ENCODE measurements around the gene RGS19.
"Not testable (repeated sequence)": the region's sequence is repeated elsewhere in the genome, so short reads cannot be mapped to it uniquely, and the experiment has no call there.

Gene RGS19

DNA sequence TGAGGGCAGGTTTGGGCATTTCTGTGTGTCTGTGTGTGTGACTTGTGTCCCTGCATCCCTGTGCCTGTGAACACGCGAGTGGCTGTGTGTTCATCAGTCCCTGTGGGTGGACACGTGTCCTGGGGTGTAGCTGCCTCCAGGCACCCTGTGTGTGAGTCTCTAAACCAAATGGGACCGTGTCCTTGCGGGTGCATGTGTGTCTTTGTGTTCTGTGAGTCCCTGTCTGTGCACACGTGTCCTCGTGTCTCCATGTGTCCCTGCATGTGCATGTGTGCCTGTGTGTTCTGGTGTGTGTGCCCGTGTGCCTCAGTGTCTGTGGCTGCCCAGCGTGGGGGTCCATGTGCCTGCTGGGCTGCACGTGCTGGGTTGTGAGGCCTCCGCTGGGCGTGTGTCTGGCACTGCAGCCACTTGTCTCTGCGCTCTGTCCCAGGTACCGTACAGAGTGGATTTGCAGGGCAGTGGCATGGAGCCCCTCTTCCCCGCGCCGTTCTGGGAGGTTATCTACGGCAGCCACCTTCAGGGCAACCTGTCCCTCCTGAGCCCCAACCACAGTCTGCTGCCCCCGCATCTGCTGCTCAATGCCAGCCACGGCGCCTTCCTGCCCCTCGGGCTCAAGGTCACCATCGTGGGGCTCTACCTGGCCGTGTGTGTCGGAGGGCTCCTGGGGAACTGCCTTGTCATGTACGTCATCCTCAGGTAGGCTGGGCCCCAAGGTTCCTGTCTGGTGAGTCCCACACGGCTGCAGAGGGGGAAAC, 13.1 kb upstream of the RGS19 start:
- DNase-seq, result no peak

DNA sequence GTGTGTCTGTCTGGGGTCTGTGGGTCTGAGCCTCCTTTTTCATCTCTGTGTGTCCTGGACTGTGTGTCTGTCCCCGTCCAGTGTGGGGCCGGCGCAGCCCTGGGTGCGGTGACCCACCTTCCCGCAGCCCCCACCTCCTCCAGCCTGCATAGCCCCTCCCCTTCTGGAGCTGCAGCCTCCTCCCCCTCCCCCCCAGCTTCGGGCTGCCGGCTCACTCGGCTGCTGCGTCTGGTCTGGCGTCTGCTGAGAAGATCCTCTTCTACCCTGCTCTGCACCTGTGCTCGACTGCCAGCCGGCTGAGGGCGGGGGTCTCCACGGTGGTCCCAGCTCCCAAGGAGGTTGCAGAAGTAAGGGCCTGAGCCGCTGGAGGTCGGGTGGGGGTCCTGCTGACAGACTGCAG, 12.5 kb upstream of the RGS19 start:
- no peak for DNase-seq

DNA sequence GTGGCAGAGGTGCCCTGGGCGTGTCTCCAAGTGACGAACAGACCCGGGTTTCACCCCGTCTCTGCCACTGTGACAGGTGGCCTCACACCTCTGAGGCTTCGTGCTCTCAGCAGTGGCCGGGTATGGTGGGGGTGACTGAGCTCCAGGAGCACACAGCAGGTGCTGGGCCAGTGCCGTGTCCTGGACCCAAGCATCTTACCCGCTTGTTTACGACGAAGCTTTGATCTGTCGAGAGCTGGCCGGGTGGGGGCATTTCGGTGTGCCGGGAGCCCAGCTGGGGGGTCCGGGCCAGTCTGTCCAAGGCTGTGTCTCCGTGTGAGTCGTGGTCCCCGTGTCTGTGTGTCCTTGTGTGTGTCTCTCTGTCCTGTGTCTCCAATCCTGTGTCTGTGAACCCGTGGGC, 12.0 kb upstream of the RGS19 start:
- DNase-seq, result no peak

DNA sequence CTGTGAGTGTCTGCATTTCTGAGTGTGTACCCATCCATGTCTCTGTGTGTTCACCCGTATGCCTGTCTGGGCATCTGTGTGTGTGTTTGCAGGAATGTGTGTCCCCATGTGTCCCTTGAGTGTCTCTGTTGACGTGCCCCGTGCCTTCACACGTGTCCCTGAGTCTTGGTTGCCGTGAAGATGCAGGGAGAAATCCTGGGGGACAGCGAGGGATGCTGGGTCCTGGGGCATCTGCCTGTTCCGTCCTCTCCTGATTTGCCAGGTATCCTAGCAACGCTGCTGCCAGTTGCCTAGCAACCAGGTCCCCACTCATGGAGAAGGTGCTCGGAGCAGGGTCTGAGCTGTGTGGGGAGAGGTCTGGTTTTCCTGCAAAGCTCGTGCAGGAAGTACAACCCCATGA, 10.8 kb upstream of the RGS19 start:
- DNase-seq, result no peak

DNA sequence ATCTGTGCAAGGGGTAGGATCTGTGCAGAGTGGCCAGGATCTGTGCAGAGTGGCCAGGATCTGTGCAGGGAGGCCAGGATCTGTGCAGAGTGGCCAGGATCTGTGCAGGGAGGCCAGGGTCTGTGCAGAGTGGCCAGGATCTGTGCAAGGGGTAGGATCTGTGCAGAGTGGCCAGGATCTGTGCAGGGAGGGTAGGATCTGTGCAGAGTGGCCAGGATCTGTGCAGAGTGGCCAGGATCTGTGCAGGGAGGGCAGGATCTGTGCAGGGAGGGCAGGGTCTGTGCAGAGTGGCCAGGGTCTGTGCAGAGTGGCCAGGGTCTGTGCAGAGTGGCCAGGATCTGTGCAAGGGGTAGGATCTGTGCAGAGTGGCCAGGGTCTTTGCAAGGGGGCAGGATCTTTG, 9.3 kb upstream of the RGS19 start:
- DNase-seq, result not testable (repeated sequence)

DNA sequence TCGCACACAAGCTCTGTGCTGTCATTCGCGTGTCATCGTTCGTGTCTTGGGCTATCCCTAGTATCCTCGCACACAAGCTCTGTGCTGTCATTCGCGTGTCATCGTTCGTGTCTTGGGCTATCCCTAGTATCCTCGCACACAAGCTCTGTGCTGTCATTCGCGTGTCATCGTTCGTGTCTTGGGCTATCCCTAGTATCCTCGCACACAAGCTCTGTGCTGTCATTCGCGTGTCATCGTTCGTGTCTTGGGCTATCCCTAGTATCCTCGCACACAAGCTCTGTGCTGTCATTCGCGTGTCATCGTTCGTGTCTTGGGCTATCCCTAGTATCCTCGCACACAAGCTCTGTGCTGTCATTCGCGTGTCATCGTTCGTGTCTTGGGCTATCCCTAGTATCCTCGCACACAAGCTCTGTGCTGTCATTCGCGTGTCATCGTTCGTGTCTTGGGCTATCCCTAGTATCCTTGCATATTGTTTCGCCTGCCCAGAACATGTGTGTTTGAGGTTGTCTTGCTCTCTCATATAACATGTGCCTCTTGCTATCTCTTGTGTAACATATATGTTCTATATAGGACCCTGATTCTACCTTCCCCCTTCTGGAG, 8.0 kb upstream of the RGS19 start:
- not testable (repeated sequence) for DNase-seq

DNA sequence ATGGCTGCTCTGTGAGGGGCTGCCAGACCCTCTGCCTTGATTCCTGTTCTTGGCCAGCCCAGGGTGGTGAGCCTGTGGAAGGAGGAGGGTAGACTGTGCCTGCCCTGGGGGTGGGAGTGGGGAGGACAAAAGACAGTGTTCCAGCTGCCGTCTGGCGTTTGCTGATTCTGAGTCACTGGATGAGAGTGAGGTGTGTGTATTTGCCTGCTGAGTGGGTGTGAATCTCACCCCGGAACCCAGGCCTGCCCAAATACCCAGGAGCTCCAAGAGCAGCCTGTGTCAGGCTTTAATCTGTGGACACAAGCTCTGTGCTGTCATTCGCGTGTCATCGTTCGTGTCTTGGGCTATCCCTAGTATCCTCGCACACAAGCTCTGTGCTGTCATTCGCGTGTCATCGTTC, 7.5 kb upstream of the RGS19 start:
- DNase-seq, result no peak

DNA sequence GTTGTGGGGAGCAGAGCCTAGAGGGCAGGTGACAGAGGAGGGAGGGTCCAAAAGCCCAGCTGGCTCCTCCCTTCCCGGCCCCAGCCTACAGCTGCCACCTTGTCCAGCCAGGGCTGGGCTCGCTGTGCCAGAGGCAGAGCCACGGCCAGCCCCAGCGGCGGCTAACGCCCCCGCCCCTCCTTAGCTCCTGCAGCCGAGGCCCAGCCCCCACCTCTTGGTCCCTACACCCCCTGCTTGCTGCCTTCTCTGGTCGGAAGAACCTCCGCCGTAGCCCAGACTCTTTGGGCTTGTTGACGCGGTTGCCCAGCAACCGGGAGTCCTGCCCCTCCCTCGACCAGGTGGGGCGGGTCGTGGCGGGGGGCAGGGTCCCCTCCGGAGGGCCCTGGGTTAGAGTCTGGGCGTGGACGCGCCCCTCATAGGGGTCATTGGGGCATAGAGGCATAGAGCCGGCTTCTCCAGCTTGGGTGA, 5.4 kb upstream of the RGS19 start:
- peak; percentile 33 for DNase-seq

DNA sequence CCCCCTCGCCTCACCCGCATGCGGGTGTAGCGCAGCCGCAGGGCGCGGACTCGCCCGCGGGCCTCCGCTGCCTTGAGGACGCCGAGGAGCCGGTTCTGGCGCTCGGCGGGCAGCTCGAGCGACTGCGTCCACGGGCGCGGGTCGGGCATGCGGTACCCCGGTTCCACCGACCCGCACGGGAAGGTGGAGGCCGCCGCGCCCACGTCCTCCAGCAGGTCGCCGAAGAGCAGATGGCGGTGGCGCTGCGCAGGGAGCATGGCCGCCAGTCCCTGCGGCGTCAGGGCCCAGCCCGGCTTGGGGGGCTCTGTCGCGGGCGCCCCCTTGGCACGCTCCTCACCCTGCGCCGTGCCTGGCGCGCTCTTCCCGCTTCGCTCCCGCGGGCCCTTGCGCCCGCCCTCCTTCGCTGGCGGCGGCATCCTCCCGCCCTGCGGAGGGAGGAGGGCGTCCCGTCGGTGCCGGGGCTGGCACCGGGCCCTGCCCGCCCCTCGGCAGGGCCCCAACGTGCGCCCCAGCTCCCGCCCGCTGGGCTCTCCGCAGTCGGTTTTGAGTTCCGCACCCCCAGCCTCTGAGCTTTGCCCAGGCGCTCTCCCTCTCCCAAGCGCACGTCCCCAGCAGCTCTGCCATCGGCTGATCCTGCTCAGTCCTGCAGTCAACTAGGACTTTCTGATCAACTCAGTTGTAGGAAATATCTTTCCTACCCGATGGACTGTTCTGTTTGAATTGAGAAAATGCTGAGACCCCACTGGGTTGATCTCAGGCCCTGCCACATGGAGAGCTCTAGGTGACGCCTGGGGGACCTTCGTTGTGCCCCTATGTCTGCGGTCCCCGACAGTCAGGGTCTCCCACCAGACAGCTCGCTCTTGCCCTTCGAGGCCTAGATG, 4.7 kb upstream of the RGS19 start, which contains the start of gene LKAAEAR1:
Gene LKAAEAR1, minus strand, starts transcription at position 595 of the 881 bp plus-strand sequence. Its CDS starts 179 bp downstream, at position 416.
- no peak for DNase-seq

DNA sequence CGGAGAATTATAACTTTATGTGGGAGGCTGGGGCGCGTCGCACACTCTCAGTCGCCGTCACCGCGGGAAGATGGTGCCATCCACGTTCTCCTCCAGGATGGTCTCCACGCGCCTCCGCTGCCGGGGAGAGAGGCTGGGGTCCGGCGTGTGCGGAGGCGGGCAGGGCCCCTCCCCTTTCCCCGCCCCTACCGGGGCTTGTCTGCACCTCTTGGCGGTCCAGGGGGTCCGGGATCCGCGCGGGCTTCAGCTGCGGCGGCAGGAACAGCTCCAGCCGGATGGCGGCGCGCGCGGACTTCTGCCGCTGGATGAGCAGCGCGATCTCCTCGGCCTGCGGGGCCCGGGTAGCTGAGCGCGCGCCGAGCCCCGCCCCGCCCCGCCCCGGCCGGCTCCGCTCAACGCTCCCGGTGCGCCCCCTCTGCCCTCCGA, 4.1 kb upstream of the RGS19 start:
- peak; percentile 79 for DNase-seq

DNA sequence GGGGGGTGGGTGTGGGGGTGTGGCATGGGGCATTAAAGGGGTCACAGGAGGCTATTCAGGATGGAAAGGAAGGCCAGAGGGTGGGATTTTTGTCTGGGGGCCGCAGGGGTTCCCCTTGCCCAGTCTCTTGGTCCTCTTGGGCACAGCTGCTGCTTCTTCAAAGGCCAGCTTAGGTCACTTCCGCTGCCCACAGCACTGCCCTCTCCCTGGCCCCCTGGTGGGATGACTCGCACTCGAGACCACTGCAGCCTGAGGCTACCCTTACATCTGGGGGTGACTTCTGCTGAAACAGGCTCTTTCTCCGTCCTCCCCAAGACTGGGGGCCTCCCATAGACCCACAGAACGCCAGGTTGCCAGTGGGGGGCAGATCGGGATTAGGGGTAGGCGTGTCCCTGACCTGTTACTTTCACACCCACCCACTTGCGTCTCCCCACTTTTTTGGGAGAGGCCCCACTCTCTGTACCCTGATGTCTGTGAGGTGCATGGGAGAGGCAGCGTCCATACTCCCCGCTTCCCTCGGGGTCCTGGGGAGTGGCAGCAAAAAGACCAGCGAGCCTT, 3.6 kb upstream of the RGS19 start:
- DNase-seq, result no peak

DNA sequence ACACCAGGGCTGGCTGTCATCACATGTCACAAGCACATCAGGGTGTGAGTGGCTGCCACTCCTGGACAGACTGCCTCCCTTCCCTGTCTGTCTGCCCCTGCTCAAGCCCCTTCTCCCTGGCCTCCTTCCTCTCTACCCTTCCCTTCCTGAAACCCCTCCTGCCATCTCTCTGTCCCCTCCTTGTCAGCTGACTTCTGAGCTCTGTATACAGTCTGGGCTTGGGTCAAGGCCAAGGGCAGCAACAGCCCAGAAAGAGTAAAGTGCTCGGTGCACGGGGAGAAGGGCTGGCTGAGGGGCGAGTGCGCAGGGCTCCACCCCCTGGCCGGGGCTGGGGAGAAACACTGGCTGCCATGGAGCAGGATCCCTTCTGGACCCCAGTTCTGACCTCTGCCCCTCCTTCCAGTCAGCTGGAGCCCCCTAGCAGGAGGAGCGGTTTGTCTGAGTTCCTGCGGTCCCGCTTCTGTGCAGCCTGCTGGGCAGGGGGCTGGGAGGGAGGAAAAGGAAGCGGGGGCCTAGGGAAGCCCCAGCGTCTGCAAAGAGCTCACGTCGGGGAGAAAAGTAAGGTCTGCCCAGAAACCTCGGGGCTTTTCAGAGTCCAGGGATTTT, 2.9 kb upstream of the RGS19 start:
- no peak for DNase-seq

DNA sequence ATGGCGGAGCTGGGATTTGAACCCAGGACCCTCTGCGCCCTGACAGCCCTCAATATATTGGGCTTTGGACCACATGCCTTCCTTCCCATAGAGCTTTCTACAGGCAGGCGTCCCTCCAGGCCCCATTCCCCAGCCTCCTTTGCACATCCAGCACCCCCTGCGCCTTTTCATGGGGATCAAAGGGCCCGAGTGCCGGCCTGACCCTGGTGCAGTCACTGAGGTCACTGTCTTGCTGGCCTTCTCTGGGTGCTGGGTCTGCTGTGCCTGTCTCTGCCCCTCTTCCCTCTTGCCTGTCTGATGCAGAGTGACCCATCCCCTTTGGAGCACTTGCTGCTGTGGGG, 2.3 kb upstream of the RGS19 start:
- no peak for DNase-seq

DNA sequence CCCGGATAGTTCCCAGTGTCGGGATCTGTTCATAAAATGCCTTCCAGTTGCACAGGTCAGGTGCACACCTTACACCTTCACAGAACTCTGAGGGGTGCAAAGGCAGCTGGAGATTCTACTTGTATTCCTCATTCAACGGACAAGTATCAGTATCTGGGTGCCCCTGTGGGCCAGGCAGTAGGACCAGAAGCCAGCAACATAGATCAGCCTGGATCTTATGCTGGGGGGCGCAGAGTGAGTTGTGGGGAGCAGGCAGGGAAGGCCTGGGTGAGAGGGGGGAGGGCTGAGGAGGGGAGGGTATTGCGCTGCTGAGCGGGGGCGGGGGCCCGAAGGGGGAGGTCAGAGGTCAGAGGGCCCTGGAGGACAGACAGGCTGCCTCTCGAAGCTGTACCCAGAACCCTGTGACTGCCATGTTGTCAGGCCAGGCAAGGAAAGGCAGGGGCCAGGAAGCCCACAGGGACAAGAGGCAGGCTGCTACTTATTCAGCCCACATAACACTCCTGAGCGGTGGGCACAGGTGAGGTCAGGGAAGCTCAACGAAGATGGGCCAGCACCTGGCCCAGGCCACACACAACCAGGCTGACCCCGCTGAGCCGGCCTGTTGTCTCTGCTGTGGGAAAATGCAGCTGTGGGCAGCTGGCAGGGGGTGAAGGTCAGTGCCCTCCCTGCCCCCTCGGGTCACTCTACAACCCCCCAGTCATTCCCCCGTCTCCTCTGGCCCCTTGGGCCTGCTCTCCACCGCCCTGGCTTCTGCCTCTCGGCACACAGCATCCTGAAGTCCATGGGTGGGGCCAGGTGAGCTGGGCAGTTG, 1.7 kb upstream of the RGS19 start:
- DNase-seq, result no peak

DNA sequence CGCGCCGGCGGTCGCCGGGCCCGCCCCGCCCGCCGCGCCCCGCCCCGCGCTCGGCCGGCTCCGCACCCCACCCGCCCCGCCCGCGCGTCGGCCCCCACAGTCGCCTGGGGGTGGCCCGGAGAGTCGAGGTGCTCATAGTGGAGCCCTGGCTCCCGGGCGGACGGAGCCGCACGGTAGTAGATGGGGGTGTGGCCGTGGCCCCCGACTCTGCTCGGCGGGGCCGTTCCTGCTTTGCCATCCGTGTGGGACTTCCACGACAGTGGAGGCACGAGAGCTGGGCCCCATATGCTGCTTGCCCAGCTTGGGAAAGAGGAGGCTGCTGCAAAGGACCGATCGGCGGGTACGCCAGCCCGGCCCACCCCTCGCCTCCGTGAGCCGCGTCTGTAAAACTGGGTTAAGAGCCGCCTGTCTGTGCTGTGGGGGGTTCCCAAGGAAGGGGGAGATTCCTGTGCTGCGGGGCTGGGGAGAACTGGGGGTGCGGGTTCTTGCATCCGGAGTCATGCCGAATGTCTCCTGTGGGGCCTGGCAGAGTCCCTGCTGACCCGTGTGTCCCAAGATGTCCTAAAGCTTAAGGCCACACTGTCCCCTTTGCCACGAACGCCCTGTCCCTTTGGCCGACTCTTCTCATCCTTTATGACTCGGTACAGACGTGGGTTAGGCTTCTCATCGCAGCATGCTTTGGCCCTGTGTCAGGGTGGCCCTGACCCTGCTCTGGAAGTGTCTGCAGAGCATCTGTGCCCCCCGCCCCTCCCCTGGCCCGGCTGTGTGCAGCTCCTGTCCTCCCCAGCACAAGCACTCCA, 895 bp upstream of the RGS19 start, which contains the start of gene OPRL1:
Gene OPRL1, plus strand, starts transcription at position 70 of the 800 bp plus-strand sequence. CDS start 12,639 bp downstream, outside the sequence.
- DNase-seq, result no peak

DNA sequence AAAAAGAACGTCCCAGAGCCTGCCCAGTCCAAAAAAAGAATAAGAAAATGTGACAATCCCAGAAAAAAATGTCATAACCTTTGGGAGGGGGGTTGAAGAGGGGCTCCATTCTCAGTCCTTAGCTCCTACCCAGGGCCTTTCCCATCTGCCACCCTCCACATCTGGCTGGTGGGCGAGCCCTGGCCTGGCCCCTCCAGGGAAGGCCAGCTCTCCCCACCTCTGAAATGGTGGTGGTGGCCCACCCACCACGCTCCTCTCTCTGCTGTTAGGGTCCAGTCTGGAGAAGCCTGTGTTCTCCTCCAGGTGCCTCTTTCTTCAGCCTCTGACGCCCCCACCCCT, 415 bp downstream of the RGS19 start:
- no peak for DNase-seq

DNA sequence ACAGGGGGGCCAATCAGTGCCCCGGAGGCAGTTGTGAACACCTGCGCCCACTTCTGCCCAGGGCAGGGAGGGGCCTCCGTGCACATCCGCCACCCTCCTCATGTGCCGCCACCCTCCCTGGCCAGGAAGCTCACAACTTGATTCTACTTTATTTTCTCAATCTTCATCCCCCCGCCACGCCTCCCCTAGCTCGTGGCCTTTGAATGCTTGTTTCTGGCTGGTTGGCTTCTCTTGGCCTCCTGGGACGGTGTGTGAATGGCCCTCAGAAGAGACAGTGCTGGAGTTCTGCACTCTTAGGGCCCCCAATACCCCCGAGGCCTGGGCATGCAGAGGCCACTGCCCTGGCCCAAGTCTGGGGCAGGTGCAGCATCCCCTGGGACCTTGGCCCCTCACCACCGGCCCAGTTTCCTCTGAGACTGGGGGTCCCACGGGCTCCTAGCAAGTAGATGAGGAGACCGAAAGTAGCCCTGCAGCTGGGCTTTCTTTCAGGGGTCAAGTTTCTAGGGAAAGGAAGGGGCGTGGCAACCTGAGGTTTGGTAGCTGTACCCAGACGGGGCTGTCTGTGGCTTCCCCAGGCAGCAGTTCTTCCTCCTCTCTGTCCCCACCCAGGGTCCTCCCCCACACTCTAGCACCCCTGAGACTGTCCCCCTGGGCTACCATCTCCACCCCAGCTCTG, 1.3 kb downstream of the RGS19 start:
- no peak for DNase-seq

DNA sequence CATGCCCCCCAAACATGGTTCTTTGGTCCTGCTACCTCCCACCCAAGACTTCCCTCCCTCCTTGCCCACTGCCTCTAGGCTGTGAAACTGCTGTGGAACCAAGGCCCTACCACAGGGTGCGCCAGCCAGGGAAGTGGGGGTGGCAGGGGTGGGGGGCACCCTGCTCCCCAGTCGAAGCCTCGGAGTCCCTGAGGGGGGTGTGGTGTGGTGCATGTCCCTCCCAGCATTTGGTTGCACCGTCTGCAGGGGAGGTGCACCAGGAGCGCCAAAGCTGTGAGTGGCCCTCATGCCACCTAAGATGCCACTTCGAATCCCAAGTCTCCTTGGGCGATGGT, 1.8 kb downstream of the RGS19 start:
- no peak for DNase-seq

DNA sequence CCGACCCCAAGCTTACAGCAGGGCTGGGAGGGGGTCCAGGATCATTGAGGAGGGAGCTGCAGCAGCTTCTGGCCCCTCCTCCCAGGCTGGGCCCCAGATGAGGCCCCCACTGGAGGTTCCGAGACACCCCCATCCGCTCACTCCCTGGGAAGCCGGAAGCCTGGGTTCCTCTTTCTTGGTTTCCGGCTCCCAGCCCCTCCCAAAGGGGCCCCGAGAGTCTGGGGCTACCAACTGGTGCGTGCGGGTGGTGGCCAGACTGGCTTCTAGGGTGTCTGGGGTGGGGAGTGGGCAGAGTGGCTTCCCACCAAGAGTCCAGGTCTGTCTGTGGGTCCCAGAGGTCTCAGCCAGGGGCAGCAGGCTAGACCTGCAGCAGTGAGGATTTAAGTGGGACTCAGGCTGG, 2.2 kb downstream of the RGS19 start:
- no peak for DNase-seq

Measured in SHP77 treated with DMSO at 0.1 percent for 48 hours (cell line).